Endodermal cell (in vitro differentiated cells): ENCODE data around the gene AUTS2. TPM values are rescaled to one million over a fixed set of nuclear protein-coding genes. Genes with fewer than 3 reads are reported as not detected.

Experiments used
- DNase-seq: peaks from one replicate; pipeline ENCODE4 v3.0.0-alpha.2; 2017
- H3K27ac ChIP-seq: 2 replicates; pipeline ENCODE4 v1.5.1; 2013; ENCODE audit warnings: mild to moderate bottlenecking, low read depth, low read length, moderate library complexity
- H3K27me3 ChIP-seq: 2 replicates; pipeline ENCODE4 v1.6.1; 2013; ENCODE audit warnings: mild to moderate bottlenecking, low read length, moderate library complexity; ENCODE audit not compliant: insufficient read depth, control insufficient read depth, poor library complexity, severe bottlenecking
- H3K36me3 ChIP-seq: 2 replicates; pipeline ENCODE4 v1.7.0; 2013; ENCODE audit warnings: mild to moderate bottlenecking, low read length, moderate library complexity; ENCODE audit not compliant: control insufficient read depth, insufficient read depth
- H3K4me1 ChIP-seq: one replicate; pipeline ENCODE4 v1.7.0; 2013; ENCODE audit warnings: low read length; ENCODE audit not compliant: control insufficient read depth, insufficient read depth
- H3K4me3 ChIP-seq: 2 replicates; pipeline ENCODE4 v1.5.1; 2013; ENCODE audit warnings: mild to moderate bottlenecking, low read length, moderate library complexity
- H3K9ac ChIP-seq: 2 replicates; pipeline ENCODE4 v1.6.1; 2013; ENCODE audit warnings: mild to moderate bottlenecking, low read length, moderate library complexity; ENCODE audit not compliant: poor library complexity, severe bottlenecking; ENCODE audit errors: extremely low read depth
- H3K9me3 ChIP-seq: 2 replicates; pipeline ENCODE4 v1.6.1; 2013; ENCODE audit warnings: mild to moderate bottlenecking, low read length, moderate library complexity; ENCODE audit not compliant: control insufficient read depth
- H3K27ac Mint-ChIP-seq: 2 replicates; pipeline ENCODE4 v1.8.0; 2020; ENCODE audit warnings: mixed read lengths
- H3K27me3 Mint-ChIP-seq: 2 replicates; pipeline ENCODE4 v1.8.0; 2021; ENCODE audit warnings: mild to moderate bottlenecking, mixed read lengths; ENCODE audit not compliant: insufficient read depth
- H3K36me3 Mint-ChIP-seq: 2 replicates; pipeline ENCODE4 v1.8.0; 2020; ENCODE audit warnings: low read depth, mixed read lengths
- H3K4me1 Mint-ChIP-seq: 2 replicates; pipeline ENCODE4 v1.8.0; 2020; ENCODE audit warnings: mixed read lengths
- H3K4me3 Mint-ChIP-seq: 2 replicates; pipeline ENCODE4 v1.8.0; 2020; ENCODE audit warnings: mild to moderate bottlenecking, moderate library complexity, mixed read lengths
- H3K9me3 Mint-ChIP-seq: 2 replicates; pipeline ENCODE4 v1.8.0; 2020; ENCODE audit warnings: mild to moderate bottlenecking, mixed read lengths
- WGBS, 2 experiments: methylation state at CpG; one replicate each; pipeline versions ENCODE4 v1.1.5 to v1.1.7; 2013; ENCODE audit warnings: missing lambda C conversion rate in 2 of 2, mixed read lengths in 1 of 2; ENCODE audit not compliant: insufficient coverage in 1 of 2, insufficient read length in 1 of 2; 5-methylcytosine and 5-hydroxymethylcytosine counted together
- total RNA-seq, 2 donors: library from RNA; stranded (reverse); fragmentation: NEBNext Ultra II Directional in 1 of 2; extraction: Animal tissue kit (Norgen Biotek cat#: 25700) in 1 of 2; gene quantifications; 2 replicates in 1 of 2; 3 replicates in 1 of 2; pipeline ENCODE4 v1.2.1, GENCODE V29; 2021
- TF ChIP-seq, protein P1 (sequence below): fragments of 200-600 bp; sonication (generic); conservative IDR thresholded peaks from 2 replicates; pipeline ENCODE4 v1.5.0; 2021; ENCODE audit warnings: antibody characterized with exemption, mild to moderate bottlenecking

AUTS2 gene
- total RNA-seq, 2 donors from 2014 or later, result 76.8 to 106 TPM

DNA sequence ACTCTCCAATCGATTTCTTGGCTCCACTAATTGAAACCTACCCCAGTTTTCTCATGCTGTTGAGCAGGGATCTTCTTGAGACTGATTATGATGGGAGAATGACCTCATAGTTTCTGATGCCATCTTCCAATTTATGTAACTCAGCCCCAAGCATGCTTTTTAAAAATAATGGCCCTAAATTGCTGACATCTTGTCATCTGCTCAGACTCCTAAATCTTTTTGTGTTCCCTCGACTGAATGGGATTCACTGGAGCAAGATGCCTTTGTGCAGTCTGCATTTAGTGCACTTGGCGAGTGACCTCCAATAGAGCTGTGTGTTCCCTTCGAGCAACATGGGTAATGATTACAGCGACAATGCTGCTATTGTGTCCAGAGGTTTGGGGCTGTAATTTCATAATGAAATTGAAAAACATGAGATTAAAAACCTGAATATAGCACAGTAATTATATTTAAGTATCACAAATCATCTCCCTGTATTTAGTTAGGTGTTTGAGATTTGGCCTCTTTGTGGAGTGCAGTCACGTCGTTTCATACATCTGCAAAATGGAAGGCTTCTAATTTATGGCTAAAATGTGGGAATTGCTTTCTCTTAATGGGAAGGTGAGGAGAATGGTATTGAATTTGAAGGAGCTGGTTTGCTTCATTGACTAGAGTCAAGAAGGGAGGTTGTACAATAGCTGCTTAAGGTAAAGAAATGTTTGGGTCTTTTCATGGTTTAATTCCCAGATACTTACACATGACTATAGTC lies 192.9 kb downstream of the AUTS2 start:
- Mint-ChIP-seq H3K36me3 (peaks cover 3% of the 10 kb centered on the region), H3K27ac (no peak overlapping the region), H3K9me3 (no peaks in the 10 kb centered on the region), H3K4me1 (peaks cover 46% of the 10 kb centered on the region), H3K4me3 (no peak overlapping the region), H3K27me3 (no peaks in the 10 kb centered on the region)
- no peaks in the 10 kb centered on the region for H3K9me3 ChIP-seq
- TF ChIP-seq, protein P1, sequence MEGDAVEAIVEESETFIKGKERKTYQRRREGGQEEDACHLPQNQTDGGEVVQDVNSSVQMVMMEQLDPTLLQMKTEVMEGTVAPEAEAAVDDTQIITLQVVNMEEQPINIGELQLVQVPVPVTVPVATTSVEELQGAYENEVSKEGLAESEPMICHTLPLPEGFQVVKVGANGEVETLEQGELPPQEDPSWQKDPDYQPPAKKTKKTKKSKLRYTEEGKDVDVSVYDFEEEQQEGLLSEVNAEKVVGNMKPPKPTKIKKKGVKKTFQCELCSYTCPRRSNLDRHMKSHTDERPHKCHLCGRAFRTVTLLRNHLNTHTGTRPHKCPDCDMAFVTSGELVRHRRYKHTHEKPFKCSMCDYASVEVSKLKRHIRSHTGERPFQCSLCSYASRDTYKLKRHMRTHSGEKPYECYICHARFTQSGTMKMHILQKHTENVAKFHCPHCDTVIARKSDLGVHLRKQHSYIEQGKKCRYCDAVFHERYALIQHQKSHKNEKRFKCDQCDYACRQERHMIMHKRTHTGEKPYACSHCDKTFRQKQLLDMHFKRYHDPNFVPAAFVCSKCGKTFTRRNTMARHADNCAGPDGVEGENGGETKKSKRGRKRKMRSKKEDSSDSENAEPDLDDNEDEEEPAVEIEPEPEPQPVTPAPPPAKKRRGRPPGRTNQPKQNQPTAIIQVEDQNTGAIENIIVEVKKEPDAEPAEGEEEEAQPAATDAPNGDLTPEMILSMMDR, result no peak
- no peaks in the 10 kb centered on the region for H3K27me3 ChIP-seq
- WGBS, 2 experiments, result 87 to 88% methylated on average over 3 to 7 of the region's 7 CpGs
- H3K4me1 ChIP-seq, result peaks cover 8% of the 10 kb centered on the region
- H3K9ac ChIP-seq, result no peak overlapping the region
- DNase-seq, result no peak
- no peaks in the 10 kb centered on the region for H3K36me3 ChIP-seq
- H3K27ac ChIP-seq, result no peak overlapping the region
- no peak overlapping the region for H3K4me3 ChIP-seq

DNA sequence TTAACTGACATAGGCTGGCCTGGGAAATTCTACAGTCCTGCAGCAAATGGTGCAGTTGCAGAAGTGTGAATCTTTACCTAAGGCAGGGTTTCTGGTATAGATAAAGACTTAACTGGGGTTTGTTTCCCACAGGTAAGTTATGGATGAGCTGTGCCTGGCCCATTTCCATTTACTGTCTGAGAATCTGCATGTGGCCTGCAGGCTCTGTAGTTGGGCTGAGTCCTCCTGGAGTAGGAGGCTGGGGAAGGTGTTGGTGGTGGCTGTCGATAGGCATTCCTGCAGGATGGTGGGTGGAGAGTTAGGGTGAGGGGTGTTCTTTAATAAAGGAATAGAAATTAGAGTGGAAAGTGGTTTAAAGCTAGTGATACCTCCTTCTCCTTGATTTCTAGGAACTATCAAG lies 193.5 kb downstream of the AUTS2 start:
- peaks cover 46% of the 10 kb centered on the region for H3K4me1 Mint-ChIP-seq
- WGBS, 2 experiments, result 85% methylated on average over 1 of the region's 1 CpG; no CpG with 5 or more reads in 1 of the 2 experiments

DNA sequence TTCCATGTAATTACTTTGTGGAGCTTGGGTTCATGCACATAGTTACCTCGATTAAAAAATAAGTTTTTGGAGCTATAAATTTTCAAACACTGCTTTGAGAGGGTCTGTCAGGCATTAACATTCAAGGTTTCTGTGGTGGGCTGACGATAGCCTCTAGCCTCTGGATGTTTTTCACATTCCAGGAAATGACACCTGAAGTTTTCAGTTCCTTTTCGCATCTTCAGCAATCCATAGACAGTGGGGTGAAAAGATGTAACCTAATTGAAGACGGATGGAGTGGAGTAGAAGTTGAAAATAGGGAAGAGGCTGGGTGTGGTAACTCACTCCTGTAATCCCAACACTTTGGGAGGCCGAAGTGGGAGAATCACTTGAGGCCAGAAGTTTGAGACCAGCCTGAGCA lies 197.7 kb downstream of the AUTS2 start:
- Mint-ChIP-seq H3K27me3 (no peaks in the 10 kb centered on the region), H3K4me3 (no peak overlapping the region), H3K4me1 (peaks cover 39% of the 10 kb centered on the region), H3K27ac (no peak overlapping the region), H3K9me3 (no peaks in the 10 kb centered on the region), H3K36me3 (no peaks in the 10 kb centered on the region)
- H3K36me3 ChIP-seq, result no peaks in the 10 kb centered on the region
- no peak overlapping the region for H3K9ac ChIP-seq
- peaks cover 19% of the 10 kb centered on the region for H3K4me1 ChIP-seq
- WGBS, 2 experiments, result 88 to 92% methylated on average over 5 of the region's 5 CpGs
- DNase-seq, result peak; percentile 20
- no peaks in the 10 kb centered on the region for H3K9me3 ChIP-seq
- H3K27ac ChIP-seq, result no peak overlapping the region
- H3K4me3 ChIP-seq, result no peak overlapping the region
- H3K27me3 ChIP-seq, result no peaks in the 10 kb centered on the region
- TF ChIP-seq, protein P1, result no peak

More for the DNA sequence above, 193.5 kb downstream of the AUTS2 start:
- Mint-ChIP-seq H3K36me3 (no peaks in the 10 kb centered on the region), H3K27me3 (no peaks in the 10 kb centered on the region), H3K9me3 (no peaks in the 10 kb centered on the region), H3K27ac (no peak overlapping the region), H3K4me3 (no peak overlapping the region)
- TF ChIP-seq, protein P1, result no peak
- peaks cover 8% of the 10 kb centered on the region for H3K4me1 ChIP-seq
- no peak overlapping the region for H3K4me3 ChIP-seq
- no peak overlapping the region for H3K9ac ChIP-seq
- peak; percentile 56 for DNase-seq
- no peaks in the 10 kb centered on the region for H3K27me3 ChIP-seq
- H3K27ac ChIP-seq, result no peak overlapping the region
- no peaks in the 10 kb centered on the region for H3K36me3 ChIP-seq
- no peaks in the 10 kb centered on the region for H3K9me3 ChIP-seq
